Bronchus fibroblast of lung (primary cell): ENCODE results near the gene CSN1S1. TPM values are rescaled to one million over a fixed set of nuclear protein-coding genes. Genes with fewer than 3 reads are reported as not detected.

ENCODE experiments used
- total RNA-seq: library from RNA; depleted of rRNA; stranded (reverse); fragments of >200 nt; gene quantifications from 2 replicates; pipeline ENCODE4 v1.2.3, GENCODE V29; 2015

Gene CSN1S1, protein sequence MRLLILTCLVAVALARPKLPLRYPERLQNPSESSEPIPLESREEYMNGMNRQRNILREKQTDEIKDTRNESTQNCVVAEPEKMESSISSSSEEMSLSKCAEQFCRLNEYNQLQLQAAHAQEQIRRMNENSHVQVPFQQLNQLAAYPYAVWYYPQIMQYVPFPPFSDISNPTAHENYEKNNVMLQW
- total RNA-seq, result not detected in 2 replicates

DNA sequence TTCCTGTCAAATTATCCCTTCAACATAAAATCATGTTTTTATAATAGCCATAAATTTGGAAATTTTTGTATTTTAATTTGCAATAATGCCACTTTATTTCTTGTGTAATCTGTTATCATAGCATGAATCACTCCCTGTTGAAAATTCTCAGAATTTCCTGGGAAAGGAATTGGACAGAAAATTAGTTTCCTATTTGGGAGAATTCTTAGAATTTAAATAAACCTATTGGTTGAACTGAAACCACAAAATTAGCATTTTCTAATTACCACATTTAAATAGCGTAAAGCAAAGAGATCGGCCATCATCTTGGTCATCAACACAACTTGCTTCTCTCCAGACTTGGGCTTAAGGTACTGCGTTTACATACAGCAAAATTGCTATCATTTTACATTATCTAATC, at the start of gene CSN1S1:
TSS of gene CSN1S1 (plus strand) at position 301 of the 400 bp plus-strand sequence. CDS start 1,488 bp downstream, outside the sequence.

DNA sequence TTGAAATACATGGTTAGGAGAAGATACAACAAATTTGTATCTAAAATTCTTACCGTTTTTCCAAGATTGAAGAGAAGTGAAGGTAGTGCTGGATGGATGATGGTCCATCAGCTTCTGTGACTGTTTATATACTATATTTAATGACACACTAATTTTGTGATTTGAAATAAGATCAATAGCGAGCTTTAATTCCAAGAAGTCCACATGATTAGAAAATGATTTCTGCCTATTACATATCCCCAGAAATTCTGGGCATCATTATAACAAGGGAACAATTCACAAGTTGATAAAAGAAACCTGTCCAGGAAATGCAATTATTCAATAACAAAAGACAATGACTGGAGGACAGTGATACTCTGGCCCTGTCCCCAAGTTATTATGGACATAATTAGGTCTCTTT, 34.8 kb downstream of the CSN1S1 start, which contains the start of gene CSN2:
TSS of gene CSN2 (minus strand) at position 101 of the 400 bp plus-strand sequence. CDS start 4,733 bp downstream, outside the sequence.

DNA sequence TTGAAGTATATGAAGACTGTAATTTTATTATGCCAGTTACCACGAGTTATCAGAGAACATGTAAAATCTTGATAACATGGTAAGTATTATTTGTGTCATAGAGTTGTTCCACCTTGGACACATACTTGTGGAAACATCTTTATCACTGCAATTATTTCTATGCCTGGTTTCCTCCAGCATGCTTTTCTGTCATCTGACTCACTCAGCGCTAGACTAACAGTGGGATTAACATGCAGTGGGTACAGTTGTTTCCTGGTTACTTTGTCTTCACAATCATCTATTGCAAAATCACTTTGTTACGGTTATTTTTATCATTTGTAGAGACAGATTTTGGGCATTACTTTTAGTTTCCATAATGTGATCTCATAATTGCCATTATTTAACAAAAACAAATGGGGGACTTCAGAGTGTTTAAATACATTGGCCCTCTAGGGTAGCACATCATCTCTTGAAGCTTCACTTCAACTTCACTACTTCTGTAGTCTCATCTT, 64.7 kb downstream of the CSN1S1 start, which contains the start of gene STATH:
TSS of gene STATH (plus strand) at position 441 of the 491 bp plus-strand sequence. CDS start 2,472 bp downstream, outside the sequence.

Other genes starting within 250 kb of the CSN1S1 start
- gene SULT1B1, start 170.4 kb upstream of the CSN1S1 start, total RNA-seq, result 1.0 and 3.4 TPM in 2 replicates
- gene SULT1E1, start 70.9 kb upstream of the CSN1S1 start, total RNA-seq, result 4.6 and 4.9 TPM in 2 replicates
- not detected in 2 replicates for gene CSN2, start 34.7 kb downstream of the CSN1S1 start, total RNA-seq
- not detected in 2 replicates for gene STATH, start 64.9 kb downstream of the CSN1S1 start, total RNA-seq
- not detected in 2 replicates for gene HTN3, start 97.4 kb downstream of the CSN1S1 start, total RNA-seq
- gene HTN1, start 119.4 kb downstream of the CSN1S1 start, total RNA-seq, result not detected in 2 replicates
- not detected in 2 replicates for gene PRR27, start 223.2 kb downstream of the CSN1S1 start, total RNA-seq